ENCODE data around the gene H3-3A. TPM values are rescaled to one million over a fixed set of nuclear protein-coding genes. Genes with fewer than 3 reads are reported as not detected.

H3-3A gene
- total and polyA plus RNA-seq, 2 of the 8 experiments (the other 6 are each of a cell fraction or from before 2014, with no cell fraction given): 1,157 to 1,223 TPM

GRCh38 chr1:226083302-226084101 lies 21.0 kb downstream of the H3-3A start (continued):
- TF ChIP-seq CHD7 (IDR thresholded peaks at IDR 0.05; ENCODE audit: insufficient replicate concordance, low read length) (no peak), RFX5 (IDR thresholded peaks at IDR 0.05; ENCODE audit: borderline replicate concordance, low read depth, low read length) (no peak), BACH1 (IDR thresholded peaks at IDR 0.05; ENCODE audit: low read length) (peak; percentile 43; the same call in 1 of the 2 replicates), CHD1 (IDR thresholded peaks at IDR 0.05; ENCODE audit: low read depth, low read length) (no peak), RXRA (IDR thresholded peaks at IDR 0.05; ENCODE audit: insufficient read depth, low read depth, low read length) (no peak), SIN3A (conservative IDR thresholded peaks at IDR 0.05 in 1 of 2, IDR thresholded peaks at IDR 0.05 in 1 of 2; ENCODE audit: low read depth in 1 of 2, low read length in 2 of 2) (0 out of 4 replicates have a peak, but pooled peaks of 1 of the 2 experiments have one; percentile 5), SRF (IDR thresholded peaks at IDR 0.05; ENCODE audit: low read depth, low read length) (no peak), JUN (IDR thresholded peaks at IDR 0.05; ENCODE audit: low read depth, low read length) (no peak), SIRT6 (IDR thresholded peaks at IDR 0.05; ENCODE audit: low read length) (no peak), TBP (IDR thresholded peaks at IDR 0.05; ENCODE audit: low read depth, low read length) (peak; percentile 45; the same call in 1 of the 2 replicates)

Measured in H1 (cell line).